MM.1S (cell line): ENCODE data around the gene IGSF9B.

Source experiments
- DNase-seq: peaks from one replicate; pipeline ENCODE4 v3.0.0-alpha.2; 2015
- H2AFZ ChIP-seq: fragments of 300-600 bp; sonication (generic); 2 replicates; pipeline ENCODE4 v1.6.0; 2016; ENCODE audit warnings: antibody characterized with exemption, low read length
- H3F3A ChIP-seq: fragments of 300-600 bp; sonication (generic); 2 replicates; pipeline ENCODE4 v1.6.1; 2016; ENCODE audit warnings: mild to moderate bottlenecking, antibody characterized with exemption, low read length, moderate library complexity, mixed read lengths; ENCODE audit not compliant: insufficient read depth
- H3K27ac ChIP-seq: fragments of 300-600 bp; sonication (generic); 2 replicates; pipeline ENCODE4 v1.5.1; 2016; ENCODE audit warnings: mild to moderate bottlenecking, low read length
- H3K27me3 ChIP-seq: fragments of 300-600 bp; sonication (generic); replicated peaks from 2 replicates; pipeline ENCODE4 v1.6.0; 2016; ENCODE audit warnings: low read length; ENCODE audit not compliant: insufficient read depth
- H3K36me3 ChIP-seq: fragments of 300-600 bp; sonication (generic); replicated peaks from 2 replicates; pipeline ENCODE4 v1.6.1; 2016; ENCODE audit warnings: mild to moderate bottlenecking, low read length, mixed read lengths; ENCODE audit not compliant: insufficient read depth
- H3K4me1 ChIP-seq: fragments of 300-600 bp; sonication (generic); 2 replicates; pipeline ENCODE4 v1.6.1; 2016; ENCODE audit warnings: low read length, mixed read lengths
- H3K4me2 ChIP-seq: fragments of 300-600 bp; sonication (generic); 2 replicates; pipeline ENCODE4 v1.6.0; 2016; ENCODE audit warnings: low read depth, low read length
- H3K4me3 ChIP-seq: fragments of 300-600 bp; sonication (generic); 2 replicates; pipeline ENCODE4 v1.5.1; 2016; ENCODE audit warnings: low read length, mixed read lengths
- H3K79me2 ChIP-seq: fragments of 300-600 bp; sonication (generic); 2 replicates; pipeline ENCODE4 v1.6.1; 2016; ENCODE audit warnings: mixed run types, low read length, mixed read lengths
- H3K9ac ChIP-seq: fragments of 300-600 bp; sonication (generic); 2 replicates; pipeline ENCODE4 v1.6.1; 2016; ENCODE audit warnings: low read length, mixed read lengths
- H3K9me2 ChIP-seq: fragments of 300-600 bp; sonication (generic); replicated peaks from 2 replicates; pipeline ENCODE4 v1.6.1; 2016; ENCODE audit warnings: mild to moderate bottlenecking, low read length, mixed read lengths; ENCODE audit not compliant: insufficient read depth
- H3K9me3 ChIP-seq: fragments of 300-600 bp; sonication (generic); replicated peaks from 2 replicates; pipeline ENCODE4 v1.6.1; 2016; ENCODE audit warnings: mild to moderate bottlenecking, low read length, mixed read lengths; ENCODE audit not compliant: insufficient read depth
- H4K20me1 ChIP-seq: fragments of 300-600 bp; sonication (generic); 2 replicates; pipeline ENCODE4 v1.6.1; 2016; ENCODE audit warnings: mild to moderate bottlenecking, low read length, moderate library complexity, mixed read lengths; ENCODE audit not compliant: insufficient read depth
- CTCF ChIP-seq: fragments of 300-600 bp; sonication (generic); IDR thresholded peaks from 2 replicates; pipeline ENCODE4 v1.5.1; 2016; ENCODE audit warnings: antibody characterized with exemption, low read length, mixed read lengths
- EZH2 ChIP-seq: fragments of 300-600 bp; sonication (generic); optimal IDR thresholded peaks from 2 replicates; pipeline ENCODE3; 2017; ENCODE audit warnings: low read depth, mild to moderate bottlenecking, antibody characterized with exemption, low read length, mixed read lengths
- EZH2phosphoT487 ChIP-seq: fragments of 300-600 bp; sonication (generic); IDR thresholded peaks from 2 replicates; pipeline ENCODE4 v1.6.1; 2018; ENCODE audit warnings: antibody characterized with exemption, low read length

The IGSF9B gene

GRCh38 chr11:133978794-133979193 lies 22.0 kb upstream of the IGSF9B start:
- H3K4me1 ChIP-seq, result no peaks in the 10 kb centered on the region
- no peak overlapping the region for H3K4me2 ChIP-seq
- no peaks in the 10 kb centered on the region for H3K79me2 ChIP-seq
- no peaks in the 10 kb centered on the region for H3K27me3 ChIP-seq
- no peak overlapping the region for H3K27ac ChIP-seq
- H3K9me3 ChIP-seq, result no peaks in the 10 kb centered on the region
- TF ChIP-seq EZH2 (no peak), EZH2phosphoT487 (no peak), CTCF (no peak)
- H3K9me2 ChIP-seq, result no peaks in the 10 kb centered on the region
- no peak overlapping the region for H3K4me3 ChIP-seq
- H3K36me3 ChIP-seq, result no peaks in the 10 kb centered on the region
- no peak for DNase-seq
- no peak overlapping the region for H3K9ac ChIP-seq
- H3F3A ChIP-seq, result no peaks in the 10 kb centered on the region
- no peak overlapping the region for H2AFZ ChIP-seq
- no peaks in the 10 kb centered on the region for H4K20me1 ChIP-seq

GRCh38 chr11:133977067-133977677 lies 20.4 kb upstream of the IGSF9B start:
- no peak overlapping the region for H2AFZ ChIP-seq
- no peak overlapping the region for H3K4me3 ChIP-seq
- no peaks in the 10 kb centered on the region for H3K27me3 ChIP-seq
- no peaks in the 10 kb centered on the region for H3K36me3 ChIP-seq
- H3K4me2 ChIP-seq, result no peak overlapping the region
- H3K27ac ChIP-seq, result no peak overlapping the region
- no peaks in the 10 kb centered on the region for H3K4me1 ChIP-seq
- no peak overlapping the region for H3K9ac ChIP-seq
- H3K79me2 ChIP-seq, result no peaks in the 10 kb centered on the region
- H3F3A ChIP-seq, result no peaks in the 10 kb centered on the region
- H3K9me3 ChIP-seq, result no peaks in the 10 kb centered on the region
- no peaks in the 10 kb centered on the region for H3K9me2 ChIP-seq
- TF ChIP-seq EZH2, result no peak
- no peak for TF ChIP-seq CTCF
- no peak for TF ChIP-seq EZH2phosphoT487
- no peaks in the 10 kb centered on the region for H4K20me1 ChIP-seq
- DNase-seq, result no peak

GRCh38 chr11:133975488-133975849 lies 18.7 kb upstream of the IGSF9B start:
- no peaks in the 10 kb centered on the region for H3K79me2 ChIP-seq
- TF ChIP-seq CTCF (no peak), EZH2phosphoT487 (no peak), EZH2 (no peak)
- no peak overlapping the region for H2AFZ ChIP-seq
- H3K4me2 ChIP-seq, result no peak overlapping the region
- H3F3A ChIP-seq, result no peaks in the 10 kb centered on the region
- no peak overlapping the region for H3K4me3 ChIP-seq
- H3K9me2 ChIP-seq, result no peaks in the 10 kb centered on the region
- H3K4me1 ChIP-seq, result no peaks in the 10 kb centered on the region
- H3K36me3 ChIP-seq, result no peaks in the 10 kb centered on the region
- H3K9me3 ChIP-seq, result no peaks in the 10 kb centered on the region
- no peaks in the 10 kb centered on the region for H4K20me1 ChIP-seq
- no peak overlapping the region for H3K9ac ChIP-seq
- no peak overlapping the region for H3K27ac ChIP-seq
- H3K27me3 ChIP-seq, result no peaks in the 10 kb centered on the region
- no peak for DNase-seq
